Erythroblast (primary cell): ENCODE data around the gene SUGCT.

ENCODE experiments used
- GATA1 ChIP-seq: IDR thresholded peaks from 2 replicates; pipeline ENCODE4 v1.6.1; 2011; ENCODE audit warnings: low read depth, mild to moderate bottlenecking, control low read depth, low read length, moderate library complexity
- POLR2A ChIP-seq: IDR thresholded peaks from 2 replicates; pipeline ENCODE4 v1.6.1; 2011; ENCODE audit warnings: mild to moderate bottlenecking, low read length

GRCh38 chr7:40474790-40475680, 340.2 kb downstream of the SUGCT start:
- no peak for TF ChIP-seq POLR2A
- TF ChIP-seq GATA1 = no peak
